C4-2B (cell line): ENCODE data around the gene TRHDE.

Experiments used
- H3K27ac ChIP-seq: fragments of 450-650 bp; 2 replicates; pipeline ENCODE4 v1.5.1; 2017
- CTCF ChIP-seq: fragments of 450-650 bp; conservative IDR thresholded peaks from 2 replicates; pipeline ENCODE4 v1.5.1; 2017; ENCODE audit warnings: mild to moderate bottlenecking
- ZFX ChIP-seq: fragments of 450-650 bp; IDR thresholded peaks from 2 replicates; pipeline ENCODE4 v1.6.1; 2017

The TRHDE gene

GRCh38 chr12:72285861-72286260 lies 13.7 kb downstream of the TRHDE start:
- no peak for TF ChIP-seq CTCF
- TF ChIP-seq ZFX, result no peak
- H3K27ac ChIP-seq, result no peak overlapping the region

- TF ChIP-seq CTCF (no peak), ZFX (no peak)
- no peak overlapping the region for H3K27ac ChIP-seq
Observed at GRCh38 chr12:72286526-72286925, 14.4 kb downstream of the TRHDE start.

GRCh38 chr12:72288436-72288835 lies 16.3 kb downstream of the TRHDE start:
- no peak for TF ChIP-seq CTCF
- TF ChIP-seq ZFX, result no peak

GRCh38 chr12:72288911-72289310 lies 16.7 kb downstream of the TRHDE start:
- TF ChIP-seq CTCF (no peak), ZFX (no peak)
- H3K27ac ChIP-seq, result no peak overlapping the region

More at GRCh38 chr12:72288436-72288835, 16.3 kb downstream of the TRHDE start:
- no peak overlapping the region for H3K27ac ChIP-seq

GRCh38 chr12:72289633-72290032 lies 17.5 kb downstream of the TRHDE start:
- no peak for TF ChIP-seq ZFX
- no peak for TF ChIP-seq CTCF
- H3K27ac ChIP-seq, result no peak overlapping the region

- TF ChIP-seq ZFX (no peak), CTCF (no peak)
- H3K27ac ChIP-seq, result no peak overlapping the region
Observed at GRCh38 chr12:72291175-72291574, 19.0 kb downstream of the TRHDE start.

- TF ChIP-seq CTCF (no peak), ZFX (no peak)
Observed at GRCh38 chr12:72293701-72294100, 21.5 kb downstream of the TRHDE start.

More at GRCh38 chr12:72293701-72294100, 21.5 kb downstream of the TRHDE start:
- no peak overlapping the region for H3K27ac ChIP-seq
